ENCODE results near the gene TNFRSF18.

The TNFRSF18 gene

GRCh38 chr1:1168451-1169411, 37.7 kb downstream of the TNFRSF18 start:
- H3K4me3 ChIP-seq (ENCODE audit: insufficient read length, low read depth): no peak overlapping the region
- peaks cover 13% of the 10 kb centered on the region for H3K4me1 ChIP-seq (ENCODE audit: insufficient read depth, insufficient read length)
- DNase-seq (ENCODE audit: low read depth, low spot score): no peak
- TF ChIP-seq SUZ12 (IDR thresholded peaks at IDR 0.05; ENCODE audit: extremely low read depth, insufficient read depth, insufficient read length) (no peak), YY1 (IDR thresholded peaks at IDR 0.05; ENCODE audit: insufficient read depth, insufficient read length) (no peak), ZNF274 (IDR thresholded peaks at IDR 0.05; ENCODE audit: low read depth, low read length) (no peak)
- H3K27me3 ChIP-seq (ENCODE audit: insufficient read depth, insufficient read length): no peaks in the 10 kb centered on the region
- no peaks in the 10 kb centered on the region for H3K9me3 ChIP-seq (ENCODE audit: insufficient read depth, low read length)
- H3K9ac ChIP-seq (ENCODE audit: insufficient read length, low read depth): no peak overlapping the region
- H3K36me3 ChIP-seq (ENCODE audit: insufficient read depth, insufficient read length, low read length): no peaks in the 10 kb centered on the region

GRCh38 chr1:1167841-1168450, 38.4 kb downstream of the TNFRSF18 start:
- no peak for DNase-seq (ENCODE audit: low read depth, low spot score)
- Histone ChIP-seq H3K36me3 (ENCODE audit: insufficient read depth, insufficient read length, low read length) (no peaks in the 10 kb centered on the region), H3K9ac (ENCODE audit: insufficient read length, low read depth) (no peak overlapping the region), H3K4me3 (ENCODE audit: insufficient read length, low read depth) (no peak overlapping the region), H3K4me1 (ENCODE audit: insufficient read depth, insufficient read length) (peaks cover 10% of the 10 kb centered on the region), H3K9me3 (ENCODE audit: insufficient read depth, low read length) (no peaks in the 10 kb centered on the region), H3K27me3 (ENCODE audit: insufficient read depth, insufficient read length) (no peaks in the 10 kb centered on the region)
- TF ChIP-seq YY1 (IDR thresholded peaks at IDR 0.05; ENCODE audit: insufficient read depth, insufficient read length) (no peak), ZNF274 (IDR thresholded peaks at IDR 0.05; ENCODE audit: low read depth, low read length) (no peak)

DNA sequence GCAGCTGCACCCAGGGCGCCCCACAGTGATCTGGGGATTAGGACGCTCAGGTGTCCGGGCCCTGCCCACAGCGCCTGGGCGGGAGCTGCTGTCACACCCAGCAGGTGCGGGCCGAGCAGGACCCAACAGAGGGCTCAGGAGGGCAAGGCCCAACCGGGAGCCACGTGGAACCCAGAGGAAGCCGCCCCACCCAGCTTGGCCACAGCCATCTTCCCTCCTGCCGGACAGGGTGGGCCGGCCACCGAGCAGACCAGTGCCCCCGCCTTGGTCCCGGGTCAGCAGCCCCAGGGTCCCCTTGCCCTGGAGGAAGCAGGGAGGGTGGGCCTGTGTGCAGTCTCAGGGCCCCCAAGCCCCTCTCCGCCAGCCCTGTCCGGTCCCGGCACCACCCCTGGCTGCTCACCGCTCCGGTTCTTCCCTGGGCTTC, 39.0 kb downstream of the TNFRSF18 start:
- Histone ChIP-seq H3K36me3 (ENCODE audit: insufficient read depth, insufficient read length, low read length) (no peaks in the 10 kb centered on the region), H3K4me1 (ENCODE audit: insufficient read depth, insufficient read length) (peaks cover 10% of the 10 kb centered on the region), H3K9me3 (ENCODE audit: insufficient read depth, low read length) (no peaks in the 10 kb centered on the region), H3K27me3 (ENCODE audit: insufficient read depth, insufficient read length) (no peaks in the 10 kb centered on the region), H3K9ac (ENCODE audit: insufficient read length, low read depth) (no peak overlapping the region), H3K4me3 (ENCODE audit: insufficient read length, low read depth) (no peak overlapping the region)
- TF ChIP-seq ZNF274 (IDR thresholded peaks at IDR 0.05; ENCODE audit: low read depth, low read length) (no peak), SUZ12 (IDR thresholded peaks at IDR 0.05; ENCODE audit: extremely low read depth, insufficient read depth, insufficient read length) (no peak), YY1 (IDR thresholded peaks at IDR 0.05; ENCODE audit: insufficient read depth, insufficient read length) (no peak)
- DNase-seq (ENCODE audit: low read depth, low spot score): no peak

- Histone ChIP-seq H3K4me3 (ENCODE audit: insufficient read length, low read depth) (no peak overlapping the region), H3K4me1 (ENCODE audit: insufficient read depth, insufficient read length) (peaks cover 10% of the 10 kb centered on the region), H3K27me3 (ENCODE audit: insufficient read depth, insufficient read length) (no peaks in the 10 kb centered on the region), H3K36me3 (ENCODE audit: insufficient read depth, insufficient read length, low read length) (no peaks in the 10 kb centered on the region), H3K9ac (ENCODE audit: insufficient read length, low read depth) (no peak overlapping the region), H3K9me3 (ENCODE audit: insufficient read depth, low read length) (no peaks in the 10 kb centered on the region)
- no peak for TF ChIP-seq ZNF274 (IDR thresholded peaks at IDR 0.05; ENCODE audit: low read depth, low read length)
- TF ChIP-seq SUZ12 (IDR thresholded peaks at IDR 0.05; ENCODE audit: extremely low read depth, insufficient read depth, insufficient read length): no peak
- TF ChIP-seq YY1 (IDR thresholded peaks at IDR 0.05; ENCODE audit: insufficient read depth, insufficient read length): no peak
- DNase-seq (ENCODE audit: low read depth, low spot score): no peak
These were observed 39.6 kb downstream of the TNFRSF18 start for GRCh38 chr1:1166642-1167397.

GRCh38 chr1:1165900-1166421, 40.4 kb downstream of the TNFRSF18 start:
- H3K36me3 ChIP-seq (ENCODE audit: insufficient read depth, insufficient read length, low read length): no peaks in the 10 kb centered on the region
- TF ChIP-seq SUZ12 (IDR thresholded peaks at IDR 0.05; ENCODE audit: extremely low read depth, insufficient read depth, insufficient read length) (no peak), YY1 (IDR thresholded peaks at IDR 0.05; ENCODE audit: insufficient read depth, insufficient read length) (no peak), ZNF274 (IDR thresholded peaks at IDR 0.05; ENCODE audit: low read depth, low read length) (no peak)
- no peak overlapping the region for H3K4me3 ChIP-seq (ENCODE audit: insufficient read length, low read depth)
- H3K9me3 ChIP-seq (ENCODE audit: insufficient read depth, low read length): no peaks in the 10 kb centered on the region
- no peak for DNase-seq (ENCODE audit: low read depth, low spot score)
- peak overlapping the region; percentile 42 for H3K9ac ChIP-seq (ENCODE audit: insufficient read length, low read depth)
- no peaks in the 10 kb centered on the region for H3K27me3 ChIP-seq (ENCODE audit: insufficient read depth, insufficient read length)
- peaks cover 8% of the 10 kb centered on the region for H3K4me1 ChIP-seq (ENCODE audit: insufficient read depth, insufficient read length)

GRCh38 chr1:1165485-1165884, 40.9 kb downstream of the TNFRSF18 start:
- no peak for TF ChIP-seq SUZ12 (IDR thresholded peaks at IDR 0.05; ENCODE audit: extremely low read depth, insufficient read depth, insufficient read length)
- no peak for TF ChIP-seq ZNF274 (IDR thresholded peaks at IDR 0.05; ENCODE audit: low read depth, low read length)
- no peak for TF ChIP-seq YY1 (IDR thresholded peaks at IDR 0.05; ENCODE audit: insufficient read depth, insufficient read length)
- Histone ChIP-seq H3K36me3 (ENCODE audit: insufficient read depth, insufficient read length, low read length) (no peaks in the 10 kb centered on the region), H3K27me3 (ENCODE audit: insufficient read depth, insufficient read length) (no peaks in the 10 kb centered on the region), H3K4me1 (ENCODE audit: insufficient read depth, insufficient read length) (peaks cover 8% of the 10 kb centered on the region), H3K9ac (ENCODE audit: insufficient read length, low read depth) (no peak overlapping the region), H3K4me3 (ENCODE audit: insufficient read length, low read depth) (no peak overlapping the region), H3K9me3 (ENCODE audit: insufficient read depth, low read length) (no peaks in the 10 kb centered on the region)
- DNase-seq (ENCODE audit: low read depth, low spot score): no peak
